GM19043 (cell line): ENCODE results near the gene HNRNPUL2.

Experiments
- ATAC-seq: cut with Tn5 transposase; IDR thresholded peaks from one replicate; pipeline ENCODE4 v1.9.1; 2021; ENCODE audit warnings: low read depth; ENCODE audit not compliant: unreplicated experiment

HNRNPUL2 gene

DNA sequence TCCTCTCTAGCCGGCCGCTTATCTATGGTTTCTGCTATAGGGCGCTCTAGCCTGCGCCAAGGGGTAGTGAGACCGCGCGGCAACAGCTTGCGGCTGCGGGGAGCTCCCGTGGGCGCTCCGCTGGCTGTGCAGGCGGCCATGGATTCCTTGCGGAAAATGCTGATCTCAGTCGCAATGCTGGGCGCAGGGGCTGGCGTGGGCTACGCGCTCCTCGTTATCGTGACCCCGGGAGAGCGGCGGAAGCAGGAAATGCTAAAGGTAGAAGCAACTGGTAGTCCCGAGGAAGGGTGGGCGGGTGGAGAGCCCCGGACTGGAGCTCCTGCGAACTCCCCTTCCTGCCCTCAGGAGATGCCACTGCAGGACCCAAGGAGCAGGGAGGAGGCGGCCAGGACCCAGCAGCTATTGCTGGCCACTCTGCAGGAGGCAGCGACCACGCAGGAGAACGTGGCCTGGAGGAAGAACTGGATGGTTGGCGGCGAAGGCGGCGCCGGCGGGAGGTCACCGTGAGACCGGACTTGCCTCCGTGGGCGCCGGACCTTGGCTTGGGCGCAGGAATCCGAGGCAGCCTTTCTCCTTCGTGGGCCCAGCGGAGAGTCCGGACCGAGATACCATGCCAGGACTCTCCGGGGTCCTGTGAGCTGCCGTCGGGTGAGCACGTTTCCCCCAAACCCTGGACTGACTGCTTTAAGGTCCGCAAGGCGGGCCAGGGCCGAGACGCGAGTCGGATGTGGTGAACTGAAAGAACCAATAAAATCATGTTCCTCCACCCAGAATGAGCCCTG is 55.5 kb downstream of the HNRNPUL2 start, which contains the start of the genes LBHD1 and UQCC3:
TSS of gene LBHD1 (minus strand) at position 660 of the 782 bp plus-strand sequence. CDS start 2,236 bp downstream, outside the sequence.
TSS of gene UQCC3 (plus strand) at position 66 of the 782 bp plus-strand sequence. CDS start at position 139, 73 bp downstream.
- ATAC-seq: peak; percentile 67

DNA sequence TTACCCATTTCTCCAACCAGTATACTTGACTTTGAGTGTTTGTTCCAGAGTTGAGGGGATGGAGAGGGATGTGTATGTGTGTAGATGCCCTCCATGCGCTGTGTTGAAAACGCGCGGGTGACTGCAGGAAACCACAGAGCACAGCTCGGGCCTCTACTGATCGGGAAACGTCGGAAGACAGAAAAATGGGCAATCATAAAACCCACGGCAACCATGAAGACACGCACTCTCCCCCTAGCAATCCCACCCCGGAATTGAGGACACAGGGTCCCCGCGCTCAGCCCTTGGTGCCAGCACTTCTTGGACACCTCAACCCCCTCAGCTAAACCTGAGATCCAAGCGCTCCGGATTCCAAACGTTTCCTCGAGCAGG is 56.0 kb downstream of the HNRNPUL2 start:
- no peak for ATAC-seq

DNA sequence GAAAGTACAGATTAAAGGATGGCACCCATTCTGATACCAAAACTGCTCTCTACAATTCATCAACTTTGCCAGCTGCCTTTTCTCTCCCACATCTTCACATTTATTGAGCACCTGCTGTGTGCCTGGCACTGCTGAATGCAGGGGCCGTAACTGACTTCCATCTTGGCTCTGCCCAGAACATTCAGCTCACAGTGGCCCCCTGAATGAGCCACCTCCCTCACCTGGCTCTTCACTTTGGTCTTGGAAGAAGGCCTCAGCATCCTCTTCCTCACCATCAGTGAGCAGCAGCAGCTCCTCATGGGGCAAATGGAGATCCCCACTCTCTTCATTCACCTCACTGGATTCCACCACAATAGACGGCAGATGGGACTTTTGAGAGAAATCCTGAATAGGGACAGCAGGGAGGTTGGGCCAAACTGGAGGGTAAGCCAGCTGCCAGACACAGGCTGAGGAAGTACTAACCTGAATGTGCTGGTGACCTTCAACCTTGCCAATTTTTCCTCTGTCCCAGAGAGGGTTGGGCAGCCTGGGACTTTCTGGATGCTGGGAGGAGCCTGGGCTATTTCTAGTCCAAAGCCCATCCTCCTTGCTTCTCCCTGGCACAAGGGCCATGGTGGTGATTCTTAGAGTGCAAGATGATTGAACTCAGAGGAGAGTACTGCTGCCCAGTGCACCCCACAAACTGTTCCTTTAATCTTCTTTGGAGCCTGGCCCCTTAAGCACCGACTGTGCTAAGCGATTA is 57.7 kb downstream of the HNRNPUL2 start:
- no peak for ATAC-seq

DNA sequence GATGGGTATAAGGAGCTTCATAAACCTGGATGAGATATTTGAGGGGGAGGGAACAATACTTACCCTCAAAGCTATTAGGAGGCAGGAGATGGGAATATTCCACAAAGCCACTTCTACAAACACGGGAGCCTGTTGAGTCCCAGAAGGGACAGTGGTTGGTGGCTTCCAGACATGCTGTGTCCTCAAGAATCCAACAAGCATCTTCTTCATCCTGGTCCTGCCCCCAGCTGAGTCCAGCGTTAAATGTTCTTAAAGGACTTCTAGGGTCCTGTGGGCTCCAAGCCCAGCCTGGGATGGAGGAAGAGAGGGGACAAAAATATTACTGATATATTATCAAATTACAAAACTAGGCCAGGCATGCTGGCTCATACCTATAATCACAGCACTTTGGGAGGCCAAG is 59.8 kb downstream of the HNRNPUL2 start:
- ATAC-seq: no peak

DNA sequence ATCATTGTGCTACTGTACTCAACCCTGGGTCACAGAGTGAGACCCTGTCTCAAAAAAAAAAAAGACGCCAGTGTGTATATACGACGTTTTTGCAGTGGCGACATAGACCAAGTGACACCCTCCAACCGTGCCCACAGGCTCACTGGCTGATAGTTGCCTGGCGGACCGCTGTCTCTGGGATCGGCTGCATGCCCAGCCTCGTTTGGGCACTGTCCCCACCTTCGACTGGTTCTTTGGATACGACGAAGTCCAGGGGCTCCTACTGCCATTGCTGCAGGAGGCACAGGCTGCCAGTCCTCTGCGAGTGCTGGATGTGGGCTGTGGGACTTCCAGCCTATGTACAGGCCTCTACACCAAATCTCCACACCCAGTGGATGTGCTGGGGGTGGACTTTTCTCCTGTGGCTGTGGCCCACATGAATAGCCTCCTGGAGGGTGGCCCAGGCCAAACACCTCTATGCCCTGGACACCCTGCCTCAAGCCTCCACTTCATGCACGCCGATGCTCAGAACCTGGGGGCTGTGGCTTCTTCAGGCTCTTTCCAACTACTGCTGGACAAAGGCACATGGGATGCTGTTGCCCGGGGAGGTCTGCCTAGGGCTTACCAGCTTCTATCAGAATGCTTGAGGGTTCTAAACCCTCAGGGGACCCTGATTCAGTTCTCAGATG is 60.9 kb downstream of the HNRNPUL2 start:
- ATAC-seq: no peak

DNA sequence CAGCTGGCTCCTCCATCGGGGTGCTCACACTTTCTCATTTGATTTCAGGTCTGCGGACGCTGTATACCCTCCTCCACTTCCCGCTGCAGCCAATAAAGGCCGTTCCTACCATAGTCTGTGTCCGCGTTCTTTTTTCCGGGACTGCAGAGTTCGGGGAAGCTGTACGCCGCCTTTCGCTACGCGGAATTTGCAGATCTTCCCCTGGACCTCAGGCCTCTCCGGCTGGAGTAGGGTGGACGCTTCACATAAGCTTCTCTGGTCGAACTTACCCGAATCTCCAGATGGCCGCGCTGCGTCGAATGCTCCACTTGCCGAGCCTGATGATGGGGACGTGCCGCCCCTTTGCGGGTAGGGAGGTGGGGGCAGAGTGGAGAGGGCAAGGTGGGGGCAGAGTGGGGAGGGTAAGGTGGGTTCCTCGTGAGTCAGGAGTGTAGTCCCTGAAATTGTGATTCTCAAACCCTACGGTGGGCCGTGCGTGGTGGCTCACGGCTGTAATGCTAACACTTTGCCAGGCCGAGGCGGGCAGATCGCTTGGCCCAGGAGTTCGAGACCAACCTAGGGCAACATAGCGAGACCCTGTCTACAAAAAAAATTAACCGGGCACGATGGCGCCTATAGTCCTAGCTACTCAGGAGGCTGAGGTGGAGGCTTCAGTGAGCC is 61.5 kb downstream of the HNRNPUL2 start:
- ATAC-seq: no peak

DNA sequence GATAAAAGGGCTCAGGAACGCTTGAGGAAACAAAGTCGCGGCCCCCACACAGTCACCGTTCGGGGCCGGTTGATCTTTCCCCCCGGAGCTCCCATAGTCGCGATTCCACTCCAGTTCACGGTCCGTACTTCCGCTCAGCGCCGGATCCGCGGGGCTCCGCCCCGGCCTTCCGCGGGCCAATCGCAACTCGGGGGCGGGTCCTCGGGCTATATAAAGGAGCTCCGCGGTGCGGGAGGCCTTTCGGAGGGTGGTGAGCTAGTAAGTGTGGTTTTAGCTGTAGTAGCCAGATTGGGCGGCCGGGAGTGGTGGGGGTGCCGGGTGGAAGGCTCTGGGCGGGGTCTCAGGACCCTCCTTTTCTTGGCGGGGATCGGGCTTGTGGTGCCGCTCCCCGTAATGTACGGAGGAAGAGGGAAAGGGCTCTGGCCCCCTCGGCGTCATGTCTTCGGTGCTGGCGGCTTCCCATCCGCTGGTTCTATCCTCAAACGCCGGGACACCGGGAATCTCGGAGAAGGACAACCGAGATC is 62.1 kb downstream of the HNRNPUL2 start, which contains the start of the genes C11orf98 and CSKMT:
TSS of gene C11orf98 (minus strand) at position 136 of the 524 bp plus-strand sequence. CDS start at position 95, 41 bp downstream.
TSS of gene CSKMT (plus strand) at position 238 of the 524 bp plus-strand sequence. CDS start 568 bp downstream, outside the sequence.
- ATAC-seq: peak; percentile 82

DNA sequence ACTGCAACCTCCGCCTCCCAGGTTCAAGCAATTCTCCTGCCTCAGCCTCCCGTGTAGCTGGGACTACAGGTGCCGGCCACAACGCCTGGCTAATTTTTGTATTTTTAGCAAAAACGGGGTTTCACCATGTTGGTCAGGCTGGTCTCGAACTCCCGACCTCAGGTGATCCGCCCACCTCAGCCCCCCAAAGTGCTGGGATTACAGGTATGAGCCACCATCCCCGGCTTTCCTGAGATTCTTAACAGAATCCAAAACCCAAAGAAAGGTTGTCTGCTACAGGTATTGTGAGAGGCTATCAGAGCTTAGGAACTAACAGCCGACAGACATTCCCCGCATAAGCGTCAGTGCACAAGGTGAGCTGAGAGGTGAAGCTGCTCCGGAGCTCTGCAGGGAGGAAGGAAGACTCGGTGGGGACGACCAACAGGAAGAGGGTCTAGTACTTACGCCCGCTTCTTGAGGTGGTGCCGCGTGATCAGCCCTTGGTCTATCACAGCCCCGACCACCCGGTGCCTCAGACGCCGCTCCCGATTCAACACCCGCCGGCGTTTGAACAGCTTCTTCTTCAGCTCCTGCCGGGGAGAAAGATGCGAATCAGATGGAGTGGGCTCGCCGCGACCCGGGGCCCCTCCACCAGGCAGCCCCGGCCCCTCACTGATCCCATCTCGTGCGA is 62.7 kb downstream of the HNRNPUL2 start:
- ATAC-seq: peak; percentile 35
